Measurements from ENCODE around the gene ACTR1A.

GRCh38 chr10:102435133-102435497, 67.4 kb downstream of the ACTR1A start:
- TF ChIP-seq POLR2AphosphoS5 (IDR thresholded peaks at IDR 0.05; ENCODE audit: low read depth, low read length) (no peak), CTCF (IDR thresholded peaks at IDR 0.05) (no peak)

Data from Panc1 (cell line).